MCF 10A (cell line): ENCODE results near the gene ADD3. TPM values are rescaled to one million over a fixed set of nuclear protein-coding genes. Genes with fewer than 3 reads are reported as not detected.

Source experiments
- Bru-seq: library from RNA; stranded (reverse); fragments of 400-500 nt; gene quantifications from one replicate; lab custom pipeline; 2021; lab: Mats Ljungman, UMichigan
- BruChase-seq, 2 experiments: library from RNA; stranded (reverse); fragments of 400-500 nt; gene quantifications; one replicate each; lab custom pipeline; 2021; lab: Mats Ljungman, UMichigan
- BruUV-seq: library from RNA; stranded (reverse); fragments of 400-500 nt; replicated peaks from 2 replicates; lab custom pipeline; 2021; lab: Mats Ljungman, UMichigan
- CTCF ChIA-PET: fragments of 300-600 bp; sonication (Branson Sonifier 250); formaldehyde crosslinking; extraction: SDS; loops from one replicate; lab custom pipeline; 2021; ENCODE audit warnings: antibody characterized with exemption, inconsistent platforms; lab: Yijun Ruan, JAX
- POLR2A ChIA-PET: fragments of 300-600, 350-650 bp; sonication (Branson Sonifier 250); formaldehyde crosslinking; extraction: SDS; loops from one replicate; lab custom pipeline; 2020; ENCODE audit warnings: antibody characterized with exemption, inconsistent platforms; lab: Yijun Ruan, JAX
- DNase-seq: peaks from one replicate; pipeline ENCODE4 v3.0.0-alpha.2; 2018; ENCODE audit not compliant: unreplicated experiment
- H3K27ac Mint-ChIP-seq: one replicate; pipeline ENCODE4 v1.8.0; 2022; ENCODE audit warnings: mild to moderate bottlenecking, low read depth, mixed read lengths; ENCODE audit not compliant: unreplicated experiment
- H3K27me3 Mint-ChIP-seq: one replicate; pipeline ENCODE4 v1.8.0; 2022; ENCODE audit warnings: mixed read lengths; ENCODE audit not compliant: insufficient read depth, unreplicated experiment
- H3K36me3 Mint-ChIP-seq: one replicate; pipeline ENCODE4 v1.8.0; 2022; ENCODE audit warnings: mild to moderate bottlenecking, moderate library complexity, mixed read lengths; ENCODE audit not compliant: insufficient read depth, unreplicated experiment
- H3K4me1 Mint-ChIP-seq: one replicate; pipeline ENCODE4 v1.8.0; 2022; ENCODE audit warnings: mixed read lengths; ENCODE audit not compliant: insufficient read depth, unreplicated experiment
- H3K4me3 Mint-ChIP-seq: one replicate; pipeline ENCODE4 v1.8.0; 2022; ENCODE audit warnings: mild to moderate bottlenecking, moderate library complexity, mixed read lengths; ENCODE audit not compliant: unreplicated experiment
- H3K9me3 Mint-ChIP-seq: one replicate; pipeline ENCODE4 v1.8.0; 2022; ENCODE audit warnings: mixed read lengths; ENCODE audit not compliant: unreplicated experiment
- intact Hi-C: fragments of 100-400 bp; cut with micrococcal nuclease; formaldehyde crosslinking; loops from 2 replicates; pipeline ENCODE4 v1.14.1; 2022
- long read RNA-seq: library from polyadenylated mRNA; stranded (forward); transcript quantifications from one replicate; pipeline ENCODE4 v2.0.0, GENCODE V29; 2022
- total RNA-seq: library from RNA; stranded (reverse); gene quantifications from 2 replicates; pipeline ENCODE4 v1.2.3, GENCODE V29; 2022
- TF ChIP-seq, protein P1 (sequence below): fragments of 200-600 bp; IDR thresholded peaks from one replicate; pipeline ENCODE4 v1.8.0; 2022; ENCODE audit warnings: antibody characterized with exemption, mild to moderate bottlenecking; ENCODE audit not compliant: unreplicated experiment

The ADD3 gene, protein sequence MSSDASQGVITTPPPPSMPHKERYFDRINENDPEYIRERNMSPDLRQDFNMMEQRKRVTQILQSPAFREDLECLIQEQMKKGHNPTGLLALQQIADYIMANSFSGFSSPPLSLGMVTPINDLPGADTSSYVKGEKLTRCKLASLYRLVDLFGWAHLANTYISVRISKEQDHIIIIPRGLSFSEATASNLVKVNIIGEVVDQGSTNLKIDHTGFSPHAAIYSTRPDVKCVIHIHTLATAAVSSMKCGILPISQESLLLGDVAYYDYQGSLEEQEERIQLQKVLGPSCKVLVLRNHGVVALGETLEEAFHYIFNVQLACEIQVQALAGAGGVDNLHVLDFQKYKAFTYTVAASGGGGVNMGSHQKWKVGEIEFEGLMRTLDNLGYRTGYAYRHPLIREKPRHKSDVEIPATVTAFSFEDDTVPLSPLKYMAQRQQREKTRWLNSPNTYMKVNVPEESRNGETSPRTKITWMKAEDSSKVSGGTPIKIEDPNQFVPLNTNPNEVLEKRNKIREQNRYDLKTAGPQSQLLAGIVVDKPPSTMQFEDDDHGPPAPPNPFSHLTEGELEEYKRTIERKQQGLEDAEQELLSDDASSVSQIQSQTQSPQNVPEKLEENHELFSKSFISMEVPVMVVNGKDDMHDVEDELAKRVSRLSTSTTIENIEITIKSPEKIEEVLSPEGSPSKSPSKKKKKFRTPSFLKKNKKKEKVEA
- 11.2 and 14.5 TPM in 2 replicates for total RNA-seq
- percentile 43 among the genes with signal in this experiment for Bru-seq, nascent RNA
- BruChase-seq, experiment 1, labeled RNA remaining after a 6-hour chase: percentile 45 among the genes with signal in this experiment
- percentile 45 among the genes with signal in this experiment for BruChase-seq, experiment 2, labeled RNA remaining after a 2-hour chase
- long read RNA-seq, full-length matches to known transcripts: 26 of 29 reads
- long read RNA-seq, partial matches to known transcripts: 1 of 29 reads
- long read RNA-seq, other reads (novel, unspliced or antisense): 2 of 29 reads

DNA sequence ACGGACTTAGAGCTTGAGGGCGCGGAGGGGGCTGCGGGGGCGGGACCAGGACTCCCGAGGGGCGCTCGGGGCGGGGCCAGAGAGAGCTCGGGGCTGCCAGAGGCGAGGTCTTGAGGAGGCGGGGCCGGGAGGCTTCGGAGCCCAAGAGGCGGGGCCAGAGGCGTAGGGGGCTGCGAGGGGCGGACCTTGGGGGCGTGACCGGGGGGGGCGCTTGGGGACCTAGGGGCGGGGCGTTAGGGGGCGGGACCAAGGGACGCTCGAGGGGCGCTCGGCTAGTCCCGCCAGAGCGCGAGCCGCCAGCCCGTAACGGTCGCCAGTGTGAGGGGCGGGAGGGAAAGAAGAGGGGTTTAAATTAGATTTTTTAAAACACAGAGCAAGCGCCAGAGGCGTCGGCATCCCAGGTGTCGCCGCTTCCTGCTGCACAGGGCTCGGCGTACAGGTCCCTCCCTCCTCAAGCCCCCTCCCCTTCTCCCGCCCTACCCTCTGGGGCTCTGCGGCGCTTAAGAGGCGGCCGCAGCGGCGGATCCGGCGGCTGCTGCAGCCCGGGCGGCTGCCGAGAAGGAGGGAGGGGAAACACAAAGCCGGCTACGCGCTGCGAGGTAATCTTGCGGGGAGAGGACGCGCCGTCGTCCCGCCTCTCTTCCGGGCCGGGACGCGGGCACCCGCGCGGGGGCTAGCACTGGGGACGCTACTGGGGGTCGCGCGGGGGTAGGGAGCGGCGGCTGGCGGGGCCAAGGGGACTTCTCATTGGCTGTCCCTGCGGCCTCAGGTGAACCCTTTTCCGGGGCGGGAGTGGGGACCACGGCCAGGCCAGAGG, at the start of gene ADD3:
Gene ADD3 (plus strand): TSS at position 284 of the 817 bp plus-strand sequence. CDS start 92,670 bp downstream, outside the sequence.
- BruUV-seq: no TSS peak
- TF ChIP-seq, protein P1, sequence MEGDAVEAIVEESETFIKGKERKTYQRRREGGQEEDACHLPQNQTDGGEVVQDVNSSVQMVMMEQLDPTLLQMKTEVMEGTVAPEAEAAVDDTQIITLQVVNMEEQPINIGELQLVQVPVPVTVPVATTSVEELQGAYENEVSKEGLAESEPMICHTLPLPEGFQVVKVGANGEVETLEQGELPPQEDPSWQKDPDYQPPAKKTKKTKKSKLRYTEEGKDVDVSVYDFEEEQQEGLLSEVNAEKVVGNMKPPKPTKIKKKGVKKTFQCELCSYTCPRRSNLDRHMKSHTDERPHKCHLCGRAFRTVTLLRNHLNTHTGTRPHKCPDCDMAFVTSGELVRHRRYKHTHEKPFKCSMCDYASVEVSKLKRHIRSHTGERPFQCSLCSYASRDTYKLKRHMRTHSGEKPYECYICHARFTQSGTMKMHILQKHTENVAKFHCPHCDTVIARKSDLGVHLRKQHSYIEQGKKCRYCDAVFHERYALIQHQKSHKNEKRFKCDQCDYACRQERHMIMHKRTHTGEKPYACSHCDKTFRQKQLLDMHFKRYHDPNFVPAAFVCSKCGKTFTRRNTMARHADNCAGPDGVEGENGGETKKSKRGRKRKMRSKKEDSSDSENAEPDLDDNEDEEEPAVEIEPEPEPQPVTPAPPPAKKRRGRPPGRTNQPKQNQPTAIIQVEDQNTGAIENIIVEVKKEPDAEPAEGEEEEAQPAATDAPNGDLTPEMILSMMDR: no peak
- Mint-ChIP-seq H3K4me3 (no peak within 1 kb of the TSS), H3K4me1 (peaks cover 17% of the 10 kb centered on the region), H3K27me3 (no peaks in the 10 kb centered on the region), H3K36me3 (no peaks in the 10 kb centered on the region), H3K9me3 (no peaks in the 10 kb centered on the region), H3K27ac (peak within 1 kb of the TSS; percentile 19)
- peak; percentile 84 for DNase-seq
- ChIA-PET CTCF (interaction anchor here (0.6 to 3.7 kb wide), 5 partner anchors 105 to 130 kb away, joined by 3 to 28 read pairs (median 6); no protein-coding TSS in a partner anchor), POLR2A (interaction anchor here (0.7 to 3.6 kb wide), 19 partner anchors 8 to 201 kb away, joined by 3 to 23 read pairs (median 6); partner anchors contain the start of gene XPNPEP1)
- intact Hi-C loops: loop anchor here (2.0 kb wide), 1 partner anchor 123 kb away; no protein-coding TSS in a partner anchor

DNA sequence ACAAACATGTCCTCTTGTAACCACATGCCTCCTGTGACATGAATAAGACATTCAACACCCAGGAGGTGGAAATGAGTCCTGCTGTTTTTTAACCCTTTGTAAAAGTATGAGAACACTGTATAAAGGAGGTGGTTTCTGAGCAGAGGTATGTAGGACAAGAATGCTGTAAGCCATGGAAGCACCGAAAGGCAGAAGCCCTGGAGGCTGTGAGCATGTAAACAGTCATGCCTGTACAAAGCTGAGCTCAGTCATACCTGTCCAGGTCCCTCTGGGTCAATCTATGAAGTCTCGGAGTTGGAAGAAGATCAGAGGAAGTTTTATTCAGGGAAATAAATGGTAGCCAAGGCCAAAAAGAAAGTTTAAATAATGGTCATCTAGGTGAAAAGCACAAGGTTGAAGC, 49.7 kb upstream of the ADD3 start:
- no peak for DNase-seq
- no peak overlapping the region for H3K27ac Mint-ChIP-seq
- CTCF ChIA-PET: interaction anchor here (0.8 to 1.9 kb wide), 4 partner anchors 12 to 56 kb away, joined by 3 to 8 read pairs (median 4); no protein-coding TSS in a partner anchor
- H3K27me3 Mint-ChIP-seq: no peaks in the 10 kb centered on the region
- H3K4me1 Mint-ChIP-seq: peaks cover 29% of the 10 kb centered on the region
- H3K4me3 Mint-ChIP-seq: no peak overlapping the region
- intact Hi-C loops: loop anchor here (10.0 kb wide), 1 partner anchor 73 kb away; no protein-coding TSS in a partner anchor
- POLR2A ChIA-PET: interaction anchor here (1.2 to 1.5 kb wide), 2 partner anchors 9 to 48 kb away, joined by 3 to 5 read pairs; no protein-coding TSS in a partner anchor
- TF ChIP-seq, protein P1: no peak
- BruUV-seq: no TSS peak
- no peaks in the 10 kb centered on the region for H3K9me3 Mint-ChIP-seq
- no peaks in the 10 kb centered on the region for H3K36me3 Mint-ChIP-seq

DNA sequence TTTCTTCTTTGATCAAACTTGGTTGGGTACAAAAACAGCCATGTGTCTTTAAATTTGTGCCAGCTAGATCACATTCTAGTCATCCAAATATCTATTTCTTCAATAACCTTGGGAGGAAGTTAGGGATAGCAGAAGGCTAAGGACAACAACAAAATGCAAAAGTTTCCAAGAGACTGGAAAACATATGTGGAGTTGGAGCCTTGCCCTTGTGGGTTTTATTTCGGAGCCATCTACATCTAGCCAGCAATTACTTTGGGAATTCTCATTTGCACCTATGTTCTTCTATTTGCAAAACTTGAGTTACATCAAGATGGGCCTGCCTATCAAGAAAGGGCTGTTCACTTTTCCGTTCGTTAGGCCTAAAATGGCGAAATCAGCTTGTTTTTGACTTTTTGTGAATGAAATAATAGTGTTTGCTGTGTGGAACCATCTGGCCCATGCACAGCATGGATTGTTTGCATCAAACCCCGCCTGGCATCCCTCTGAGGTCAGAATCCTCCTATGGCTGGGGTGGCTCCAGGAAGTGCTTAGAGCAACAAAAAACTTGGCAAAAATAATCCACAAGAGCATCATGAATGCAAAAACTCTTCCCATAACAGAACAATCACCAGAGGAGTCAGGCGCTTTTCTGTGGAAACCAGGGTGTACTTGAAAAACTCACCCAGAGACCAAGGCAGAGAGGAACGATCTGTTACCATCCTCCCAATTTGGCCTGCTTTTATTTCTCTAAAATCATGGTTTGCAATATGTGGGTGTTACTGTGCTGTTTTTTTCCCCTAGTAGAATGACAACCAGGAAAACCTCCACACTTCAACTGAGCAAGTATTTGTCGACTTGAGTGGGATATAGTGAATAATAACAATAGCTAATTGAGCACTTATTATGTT, 48.3 kb upstream of the ADD3 start:
- Mint-ChIP-seq H3K27me3 (no peaks in the 10 kb centered on the region), H3K4me3 (no peak overlapping the region), H3K4me1 (peaks cover 16% of the 10 kb centered on the region), H3K9me3 (no peaks in the 10 kb centered on the region), H3K27ac (no peak overlapping the region), H3K36me3 (no peaks in the 10 kb centered on the region)
- BruUV-seq: no TSS peak
- no peak for DNase-seq
- TF ChIP-seq, protein P1: no peak
- ChIA-PET POLR2A (no interaction called here), CTCF (interaction anchor here (0.6 kb wide), 1 partner anchor 119 kb away, joined by 3 read pairs; no protein-coding TSS in a partner anchor)
- intact Hi-C loops: loop anchor here (10.0 kb wide), 1 partner anchor 75 kb away; no protein-coding TSS in a partner anchor
